Prostate gland (tissue), 2 donors: ENCODE data around the gene SERPINA5. TPM values are rescaled to one million over a fixed set of nuclear protein-coding genes. Genes with fewer than 3 reads are reported as not detected.
"Not testable (repeated sequence)": the region's sequence is repeated elsewhere in the genome, so short reads cannot be mapped to it uniquely, and the experiment has no call there.

Source experiments
- DNase-seq: peaks from one replicate; pipeline ENCODE4 v3.0.0-alpha.2; 2019; ENCODE audit warnings: low spot score
- H3K27ac ChIP-seq, 2 donors: fragments of 200-600 bp; sonication (generic); 2 replicates each; pipeline ENCODE4 v1.5.1; 2017 to 2019
- H3K27me3 ChIP-seq: fragments of 200-600 bp; sonication (generic); replicated peaks from 2 replicates; pipeline ENCODE4 v1.5.1; 2019; ENCODE audit not compliant: insufficient read depth
- H3K36me3 ChIP-seq, 2 donors: fragments of 200-600 bp; sonication (generic); 1 replicate in 1 of 2; 2 replicates in 1 of 2; pipeline versions ENCODE4 v1.5.1 to v1.8.1; 2017 to 2019
- H3K4me1 ChIP-seq: fragments of 200-600 bp; sonication (generic); replicated peaks from 2 replicates; pipeline ENCODE4 v1.5.1; 2019
- H3K4me3 ChIP-seq, 2 donors: fragments of 200-600 bp; sonication (generic); 2 replicates each; pipeline ENCODE4 v1.5.1; 2017 to 2019
- H3K9me3 ChIP-seq: fragments of 200-600 bp; sonication (generic); 2 replicates; pipeline ENCODE4 v1.5.1; 2017
- CTCF ChIP-seq, 4 experiments: fragments of 200-600 bp in 2 of 4; fragments of 450-650 bp in 2 of 4; sonication (generic) in 2 of 4; IDR thresholded peaks; 1 replicate in 3 of 4; 2 replicates in 1 of 4; pipeline ENCODE4 v1.5.1; 2016 to 2019; ENCODE audit warnings: antibody characterized with exemption in 4 of 4, mild to moderate bottlenecking in 2 of 4, moderate library complexity in 2 of 4
- POLR2A ChIP-seq: fragments of 450-650 bp; IDR thresholded peaks from one replicate; pipeline ENCODE4 v1.6.1; 2016; ENCODE audit warnings: antibody characterized with exemption, mild to moderate bottlenecking
- POLR2AphosphoS5 ChIP-seq: sonication (generic); formaldehyde crosslinking; IDR thresholded peaks from one replicate; pipeline ENCODE4 v1.6.1; 2017; ENCODE audit warnings: antibody characterized with exemption
- WGBS: methylation state at CpG from one replicate; pipeline ENCODE4 v1.1.5; 2018; 5-methylcytosine and 5-hydroxymethylcytosine counted together
- intact Hi-C: fragments of 100-400 bp; cut with DNase I; formaldehyde crosslinking; loops from one replicate; pipeline ENCODE4 v1.14.2; 2022
- total RNA-seq, 2 donors: library from RNA; depleted of rRNA; stranded (reverse); fragments of >200 nt; gene quantifications; one replicate each; pipeline ENCODE4 v1.1.0, GENCODE V29; 2016

Gene SERPINA5
- total RNA-seq, 2 donors from 2014 or later: 2.6 to 936 TPM

DNA sequence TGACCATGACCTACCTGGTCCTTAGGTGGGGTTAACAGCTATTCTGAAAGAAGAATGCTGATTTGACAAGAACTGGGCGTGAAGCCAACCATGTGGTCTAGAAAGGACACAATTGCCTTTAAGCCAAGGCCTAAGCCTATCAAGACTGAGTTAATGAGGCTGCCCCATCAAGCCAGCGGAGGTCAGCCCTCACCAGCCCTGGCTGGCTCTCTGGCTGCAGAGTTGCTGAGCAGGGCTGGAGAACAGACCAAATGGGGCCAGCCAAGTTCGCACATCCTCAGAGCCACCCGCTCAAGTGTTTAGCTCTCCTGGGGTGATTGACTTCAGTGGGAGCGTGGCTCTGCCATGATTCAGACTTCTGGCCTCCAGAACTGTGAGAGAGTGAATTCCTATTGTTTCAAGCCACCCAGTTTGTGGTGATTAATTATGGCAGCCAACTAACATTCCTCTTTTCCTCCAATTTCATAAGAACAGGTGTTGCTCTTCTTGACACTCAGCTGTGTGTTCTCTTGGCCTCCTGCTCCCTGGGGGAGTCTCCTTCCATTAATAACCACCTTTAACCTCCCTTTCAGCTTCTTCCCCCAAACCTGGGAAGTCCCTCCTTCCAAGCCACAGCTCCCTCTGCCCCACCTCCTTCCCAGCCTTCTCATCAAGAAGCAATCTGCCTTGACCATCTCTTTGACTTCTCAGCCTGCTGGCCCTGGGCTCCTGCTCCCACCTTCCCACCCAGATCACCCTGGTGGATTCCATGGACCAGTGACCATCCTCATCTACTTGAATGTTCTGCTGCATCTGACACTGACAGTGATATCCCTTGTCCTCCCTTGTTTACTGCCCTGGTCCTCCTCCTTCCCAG is 5.3 kb upstream of the SERPINA5 start:
- Histone ChIP-seq H3K4me1 (no peaks in the 10 kb centered on the region), H3K4me3 (no peak overlapping the region), H3K9me3 (no peaks in the 10 kb centered on the region), H3K27ac (no peak overlapping the region), H3K36me3 (no peaks in the 10 kb centered on the region), H3K27me3 (no peaks in the 10 kb centered on the region)
- TF ChIP-seq POLR2A: no peak
- no peak for TF ChIP-seq CTCF (IDR thresholded peaks at IDR 0.05)
- DNase-seq: no peak
- WGBS: 89% methylated on average over 5 of the region's 5 CpGs
- intact Hi-C loops: no loop called here

- H3K36me3 ChIP-seq, intact Hi-C loops, H3K4me3 ChIP-seq, DNase-seq, H3K4me1 ChIP-seq, H3K9me3 ChIP-seq, H3K27me3 ChIP-seq, H3K27ac ChIP-seq: not testable (repeated sequence)
These were observed 3.8 kb upstream of the SERPINA5 start for GRCh38 chr14:94577472-94577871.

GRCh38 chr14:94578712-94579111 is 2.5 kb upstream of the SERPINA5 start:
- intact Hi-C loops: no loop called here
- no peaks in the 10 kb centered on the region for H3K4me1 ChIP-seq
- H3K9me3 ChIP-seq: no peaks in the 10 kb centered on the region
- no peak for DNase-seq
- no peaks in the 10 kb centered on the region for H3K27me3 ChIP-seq
- H3K4me3 ChIP-seq: no peak overlapping the region
- no peak overlapping the region for H3K27ac ChIP-seq
- H3K36me3 ChIP-seq: no peaks in the 10 kb centered on the region
- WGBS: 92% methylated on average over 6 of the region's 6 CpGs
- TF ChIP-seq POLR2AphosphoS5 (no peak), CTCF (IDR thresholded peaks at IDR 0.05) (no peak), POLR2A (no peak)

DNA sequence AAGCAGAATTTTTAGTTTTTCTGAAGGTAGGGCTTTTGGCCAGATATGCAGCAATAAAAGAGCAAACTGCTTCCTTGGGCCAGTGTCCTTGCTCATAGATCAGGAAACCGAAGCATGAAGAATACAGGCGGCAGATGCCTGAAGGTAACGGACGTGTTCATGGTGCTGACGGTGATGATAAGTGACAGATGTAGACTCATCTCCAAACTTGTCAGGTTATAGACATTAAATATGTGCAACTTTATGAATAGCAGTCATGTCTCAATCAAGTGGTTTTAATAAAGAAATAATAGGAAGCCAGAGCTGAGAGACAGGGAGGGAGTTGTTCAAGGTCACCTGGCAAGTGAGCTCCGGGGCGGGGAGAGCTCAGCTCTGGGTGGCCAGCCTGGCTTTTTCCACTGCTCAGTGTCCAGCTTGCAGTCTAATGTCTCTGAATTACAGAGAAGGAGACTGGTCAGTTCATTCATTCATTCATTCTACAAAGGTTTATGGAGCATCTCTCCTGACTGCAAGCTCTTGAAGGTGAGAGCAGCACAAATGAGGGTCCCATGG is 1.0 kb downstream of the SERPINA5 start:
- 78% methylated on average over 7 of the region's 7 CpGs for WGBS
- Histone ChIP-seq H3K36me3 (no peaks in the 10 kb centered on the region), H3K9me3 (no peaks in the 10 kb centered on the region), H3K4me3 (no peak overlapping the region), H3K27me3 (no peaks in the 10 kb centered on the region), H3K4me1 (no peaks in the 10 kb centered on the region), H3K27ac (no peak overlapping the region)
- no peak for DNase-seq
- TF ChIP-seq POLR2AphosphoS5 (no peak), POLR2A (no peak), CTCF (IDR thresholded peaks at IDR 0.05) (no peak)
- intact Hi-C loops: no loop called here

DNA sequence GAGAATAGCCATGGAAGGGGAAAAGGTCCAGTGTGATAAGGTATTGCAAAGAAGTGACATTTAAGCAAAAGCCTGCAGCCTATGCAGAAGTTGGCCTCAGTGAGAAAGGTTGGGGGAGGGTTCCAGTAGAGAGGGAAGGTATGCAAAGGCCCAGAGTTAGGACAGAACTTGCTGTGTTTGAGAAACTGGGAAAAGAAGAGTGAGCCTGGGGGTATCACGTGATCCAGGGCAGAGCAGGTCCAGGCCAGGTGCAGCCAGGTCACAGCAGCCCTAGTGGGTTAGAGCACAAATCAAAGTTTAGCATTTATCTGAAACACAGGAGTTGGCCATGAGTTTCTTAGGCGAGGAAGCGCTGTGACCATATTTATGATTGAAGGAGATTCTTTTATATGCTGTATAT is 1.6 kb downstream of the SERPINA5 start:
- no peaks in the 10 kb centered on the region for H3K36me3 ChIP-seq
- WGBS: 92% methylated on average over 3 of the region's 3 CpGs
- TF ChIP-seq CTCF (IDR thresholded peaks at IDR 0.05): no peak
- no peak for TF ChIP-seq POLR2A
- no peak for TF ChIP-seq POLR2AphosphoS5
- no peak overlapping the region for H3K4me3 ChIP-seq
- no peak for DNase-seq
- no peaks in the 10 kb centered on the region for H3K27me3 ChIP-seq
- intact Hi-C loops: no loop called here
- no peaks in the 10 kb centered on the region for H3K4me1 ChIP-seq
- H3K27ac ChIP-seq: no peak overlapping the region
- H3K9me3 ChIP-seq: no peaks in the 10 kb centered on the region
